Measurements from ENCODE around the gene PBRM1. TPM values are rescaled to one million over a fixed set of nuclear protein-coding genes. Genes with fewer than 3 reads are reported as not detected.

Gene PBRM1
- total RNA-seq, 1 donor from 2014 or later = 51.5 TPM

- H3K4me3 ChIP-seq (ENCODE audit: low read depth, low read length) = no peak overlapping the region
- DNase-seq (ENCODE audit: low read depth) = no peak
- no peak for TF ChIP-seq CTCF (conservative IDR thresholded peaks at IDR 0.05; ENCODE audit: low read depth, low read length)
Measured at GRCh38 chr3:52558436-52558835, 127.3 kb downstream of the PBRM1 start.

GRCh38 chr3:52557011-52557960 lies 128.4 kb downstream of the PBRM1 start:
- no peak for TF ChIP-seq CTCF (conservative IDR thresholded peaks at IDR 0.05; ENCODE audit: low read depth, low read length)
- no peak for DNase-seq (ENCODE audit: low read depth)
- H3K4me3 ChIP-seq (ENCODE audit: low read depth, low read length) = no peak overlapping the region

GRCh38 chr3:52555056-52555455 lies 130.7 kb downstream of the PBRM1 start:
- no peak for TF ChIP-seq CTCF (conservative IDR thresholded peaks at IDR 0.05; ENCODE audit: low read depth, low read length)
- DNase-seq (ENCODE audit: low read depth) = no peak
- no peak overlapping the region for H3K4me3 ChIP-seq (ENCODE audit: low read depth, low read length)

- TF ChIP-seq CTCF (conservative IDR thresholded peaks at IDR 0.05; ENCODE audit: low read depth, low read length) = no peak
- H3K4me3 ChIP-seq (ENCODE audit: low read depth, low read length) = no peak overlapping the region
- DNase-seq (ENCODE audit: low read depth) = no peak
Measured at GRCh38 chr3:52554026-52554755, 131.5 kb downstream of the PBRM1 start.

- no peak overlapping the region for H3K4me3 ChIP-seq (ENCODE audit: low read depth, low read length)
- DNase-seq (ENCODE audit: low read depth) = no peak
- TF ChIP-seq CTCF (conservative IDR thresholded peaks at IDR 0.05; ENCODE audit: low read depth, low read length) = no peak
Measured at GRCh38 chr3:52552089-52552488, 133.6 kb downstream of the PBRM1 start.

- no peak for TF ChIP-seq CTCF (conservative IDR thresholded peaks at IDR 0.05; ENCODE audit: low read depth, low read length)
- no peak for DNase-seq (ENCODE audit: low read depth)
- no peak overlapping the region for H3K4me3 ChIP-seq (ENCODE audit: low read depth, low read length)
Measured at GRCh38 chr3:52551118-52551517, 134.6 kb downstream of the PBRM1 start.
